GM18499 (cell line): Measurements from ENCODE around the gene CATSPER3.
A peak's percentile ranks its signal among the peaks of the same experiment; 100 is the strongest.

Experiments used
- ATAC-seq: cut with Tn5 transposase; IDR thresholded peaks from one replicate; pipeline ENCODE4 v1.9.1; 2021; ENCODE audit warnings: moderate number of reproducible peaks; ENCODE audit not compliant: insufficient read depth, unreplicated experiment

The CATSPER3 gene

DNA sequence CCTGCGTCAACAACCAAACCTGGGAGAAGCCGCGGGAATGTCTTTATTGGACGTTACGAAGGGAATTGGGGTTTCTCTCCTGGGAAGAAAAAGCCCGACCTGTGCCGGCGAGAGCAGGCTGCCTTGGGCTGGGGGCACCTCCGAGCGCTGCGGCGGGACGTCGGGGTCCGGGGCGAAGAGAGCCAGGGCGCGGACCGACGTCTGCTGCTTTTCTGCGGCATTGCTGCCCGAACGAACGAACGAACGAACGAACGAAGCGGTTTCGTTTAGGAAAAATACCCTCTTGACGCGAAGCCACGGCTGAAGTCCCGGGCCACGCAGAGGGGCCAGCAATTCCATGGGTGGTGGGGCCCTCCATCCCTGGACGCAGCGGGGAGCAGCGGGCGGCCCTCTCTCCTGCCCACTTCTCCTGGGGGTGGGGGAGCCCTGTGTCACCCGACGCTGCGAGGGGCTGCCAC lies 71.1 kb downstream of the CATSPER3 start:
- no peak for ATAC-seq

DNA sequence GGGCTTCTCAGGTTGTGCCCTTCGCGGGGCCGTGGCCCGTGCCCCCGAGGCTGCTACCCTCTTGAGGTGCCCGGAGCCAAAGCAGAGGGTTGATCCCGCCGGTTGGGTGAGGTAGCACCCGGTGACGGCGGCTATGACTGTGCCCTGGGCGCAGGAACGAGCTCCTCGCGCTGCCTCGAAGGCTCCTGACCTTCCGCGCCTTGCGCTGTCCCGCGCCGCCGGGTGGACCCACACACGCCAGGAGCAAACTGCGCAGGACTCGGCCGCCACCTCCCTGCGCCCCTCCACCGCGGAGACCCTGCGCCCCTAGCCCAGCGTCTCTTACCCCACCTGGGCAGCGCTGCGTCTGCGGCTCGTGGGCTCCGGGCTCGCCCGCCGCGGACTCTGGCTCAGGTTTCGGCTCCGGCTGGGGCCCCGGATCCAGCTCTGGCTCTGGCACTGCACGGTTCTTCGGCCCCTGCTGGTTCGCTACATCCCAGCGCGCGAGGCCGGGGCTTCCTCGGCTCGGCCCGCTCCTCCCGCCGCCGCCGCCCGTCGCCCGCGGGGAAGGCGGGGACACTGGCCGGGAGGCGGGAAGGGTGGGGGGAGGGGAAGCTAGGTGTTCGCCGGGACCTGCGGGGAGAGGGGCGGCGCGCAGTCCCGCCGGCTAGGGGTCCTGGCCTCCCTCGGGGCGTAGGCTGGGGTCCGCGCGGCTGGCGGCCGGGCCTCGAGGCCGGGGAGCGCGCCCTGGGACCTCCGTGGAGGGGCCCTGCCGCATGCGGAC lies 71.7 kb downstream of the CATSPER3 start:
- no peak for ATAC-seq

DNA sequence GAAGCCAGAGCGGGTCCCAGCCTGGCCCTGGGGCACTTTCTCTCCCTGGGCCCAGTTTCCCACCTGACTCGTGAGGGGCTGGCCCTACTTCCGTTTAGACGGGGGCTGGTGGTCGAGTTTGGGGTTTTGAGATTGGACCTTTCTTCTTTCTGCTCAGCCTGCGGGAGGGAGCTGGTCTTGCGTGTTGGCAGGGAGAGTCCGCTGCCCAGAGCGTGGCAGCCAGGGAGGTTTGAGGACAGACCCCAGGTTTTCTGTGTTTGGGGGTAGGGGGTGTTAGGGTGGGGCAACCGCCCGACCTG lies 72.3 kb downstream of the CATSPER3 start:
- ATAC-seq: no peak

DNA sequence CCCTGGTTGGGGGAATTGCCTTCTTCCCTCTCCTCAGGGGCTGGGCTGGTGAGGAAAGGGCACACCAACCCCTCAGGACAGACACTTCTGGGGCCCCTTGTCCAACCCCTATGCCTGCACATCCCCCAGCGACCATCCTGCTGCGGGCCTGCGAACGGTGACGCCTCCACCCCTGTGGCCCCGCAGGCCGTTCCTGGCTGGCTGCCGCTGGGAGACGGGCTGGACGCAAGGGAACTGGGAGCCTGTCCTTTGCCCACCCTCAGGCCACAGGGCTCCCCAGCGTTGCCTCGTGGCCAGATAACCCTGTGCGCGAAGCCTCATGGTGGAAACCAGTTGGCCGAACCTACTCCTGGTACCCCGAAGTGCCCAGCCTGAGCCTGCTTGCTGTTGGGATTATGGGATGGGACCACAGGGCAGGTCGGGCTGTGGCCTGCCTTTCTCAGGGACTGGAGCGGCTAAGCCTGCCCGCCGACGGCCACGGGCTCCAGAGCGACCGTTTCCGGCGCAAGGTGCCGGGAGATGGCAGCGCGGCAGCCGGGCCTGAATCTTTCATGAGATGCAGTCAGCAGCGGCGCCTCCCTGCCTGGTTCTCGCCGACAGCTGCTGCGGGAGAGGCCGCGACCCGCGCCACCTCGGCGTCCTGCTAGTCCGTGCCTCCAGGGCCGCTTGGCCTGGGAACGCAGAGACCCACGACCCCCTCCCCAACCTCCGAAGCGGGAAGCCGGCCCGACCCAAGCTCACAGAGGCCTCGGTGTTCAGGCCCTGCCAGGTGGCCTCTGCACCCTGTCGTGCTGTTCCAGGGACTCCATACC lies 72.8 kb downstream of the CATSPER3 start:
- ATAC-seq: no peak

DNA sequence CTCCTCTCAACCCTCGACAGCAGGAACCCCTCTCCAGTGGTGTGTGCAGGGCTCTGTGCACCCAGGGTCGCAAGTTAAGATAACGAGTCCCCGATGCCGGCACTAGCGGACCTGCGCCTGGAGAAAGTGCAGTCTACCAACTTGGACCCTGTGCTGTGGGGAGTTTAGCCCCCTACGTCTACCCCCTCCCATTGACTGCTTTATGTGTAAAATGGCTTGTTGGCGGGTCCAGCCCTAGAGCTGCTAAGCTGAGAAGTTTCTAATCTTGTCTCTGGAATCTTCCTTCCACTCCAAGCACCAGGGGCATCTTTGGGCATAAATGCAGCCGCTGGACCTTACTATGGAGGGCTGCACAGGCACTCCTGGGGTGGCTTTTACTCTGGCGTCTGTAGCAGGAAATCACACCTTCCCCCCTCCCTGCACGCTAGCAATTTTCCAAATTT lies 73.5 kb downstream of the CATSPER3 start:
- ATAC-seq: no peak

DNA sequence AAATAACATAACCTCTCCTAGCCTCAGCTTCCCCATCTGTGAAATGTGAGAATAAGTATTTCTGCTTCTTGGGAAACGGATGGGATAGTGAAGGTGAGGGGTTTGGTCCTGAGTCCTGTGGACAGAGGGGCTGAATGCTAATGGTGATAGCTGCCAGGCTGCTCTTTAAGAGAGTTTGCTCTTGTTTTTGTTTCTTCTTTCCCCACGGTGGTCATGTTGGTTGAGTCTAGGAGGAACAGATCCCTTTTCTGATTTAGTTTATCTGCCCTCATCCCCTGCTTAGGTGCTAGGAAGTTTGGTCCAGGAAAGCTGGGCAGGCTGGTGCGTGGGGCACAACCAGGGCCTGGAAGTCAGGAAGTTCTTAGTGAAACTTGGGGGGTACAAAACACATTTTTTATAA lies 74.0 kb downstream of the CATSPER3 start:
- no peak for ATAC-seq

DNA sequence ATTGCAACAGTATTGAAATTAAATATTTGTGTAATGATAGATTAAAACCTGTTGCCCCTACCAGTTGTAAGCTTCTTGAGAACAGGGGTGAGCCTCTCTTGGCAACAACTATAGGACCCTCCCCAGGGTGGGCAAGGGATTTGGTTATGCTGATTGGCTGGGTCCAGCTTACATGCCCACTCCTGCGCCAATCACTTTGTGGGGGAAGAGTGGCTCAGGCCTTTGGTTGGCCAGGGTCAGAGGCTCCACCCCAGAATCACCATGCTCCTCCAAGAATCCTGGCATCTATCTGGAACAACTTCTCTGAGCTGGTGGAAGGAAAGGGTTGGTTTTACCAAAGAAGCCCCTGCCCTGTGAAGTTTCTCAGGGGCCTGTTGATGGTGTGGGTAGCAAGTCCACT lies 74.9 kb downstream of the CATSPER3 start:
- ATAC-seq: no peak

DNA sequence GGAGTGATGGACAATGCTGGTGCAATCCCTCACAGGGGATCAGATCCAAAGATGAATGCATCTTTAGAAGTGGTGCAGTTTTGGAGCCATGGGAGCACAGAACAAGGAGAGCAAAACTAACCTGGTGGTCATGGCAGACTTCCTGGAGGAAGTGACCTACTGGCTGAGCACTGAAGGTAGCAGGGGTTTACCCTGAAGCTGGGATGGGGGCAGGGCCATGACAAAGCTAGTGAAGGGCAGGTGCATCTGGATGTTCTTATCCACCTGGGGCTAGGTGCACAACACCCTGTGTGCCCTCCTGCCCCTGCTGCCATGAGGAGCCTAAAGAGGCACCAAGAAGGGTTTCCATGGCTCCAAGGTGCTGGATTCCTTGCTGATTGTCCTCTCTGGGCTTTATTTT lies 77.8 kb downstream of the CATSPER3 start:
- no peak for ATAC-seq

DNA sequence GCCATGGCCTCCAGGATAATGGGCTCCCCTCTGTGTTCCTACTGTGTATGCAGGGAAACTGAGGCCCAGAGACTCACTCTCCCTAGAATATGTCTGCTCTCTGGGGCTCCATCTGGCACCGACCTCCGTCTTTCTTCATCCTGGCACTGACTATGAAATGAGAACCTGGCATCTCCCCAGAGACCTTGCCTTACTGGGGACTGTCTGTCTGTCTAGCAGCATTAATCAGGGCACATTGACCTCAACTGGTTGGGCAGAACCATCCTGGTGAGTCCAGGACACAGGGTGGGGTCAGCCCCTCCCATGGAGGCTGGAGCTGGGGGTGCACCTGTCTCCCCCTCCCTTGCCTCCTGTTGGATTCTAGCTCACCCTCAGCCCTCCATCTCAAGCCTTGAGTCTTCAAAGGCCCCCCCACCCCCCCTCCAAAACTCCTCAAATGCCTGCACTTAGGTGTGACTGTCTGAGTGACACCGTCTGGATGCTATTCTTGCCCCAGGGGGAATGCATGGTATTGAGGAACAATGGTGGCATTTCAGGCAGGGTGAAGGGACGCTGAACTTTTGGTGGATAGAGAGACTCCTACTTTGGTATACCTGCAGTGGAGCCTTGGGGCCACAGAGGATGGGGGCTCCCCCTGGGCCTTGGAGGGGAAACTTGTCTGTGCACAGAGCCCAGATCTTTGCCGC lies 79.1 kb downstream of the CATSPER3 start:
- no peak for ATAC-seq

DNA sequence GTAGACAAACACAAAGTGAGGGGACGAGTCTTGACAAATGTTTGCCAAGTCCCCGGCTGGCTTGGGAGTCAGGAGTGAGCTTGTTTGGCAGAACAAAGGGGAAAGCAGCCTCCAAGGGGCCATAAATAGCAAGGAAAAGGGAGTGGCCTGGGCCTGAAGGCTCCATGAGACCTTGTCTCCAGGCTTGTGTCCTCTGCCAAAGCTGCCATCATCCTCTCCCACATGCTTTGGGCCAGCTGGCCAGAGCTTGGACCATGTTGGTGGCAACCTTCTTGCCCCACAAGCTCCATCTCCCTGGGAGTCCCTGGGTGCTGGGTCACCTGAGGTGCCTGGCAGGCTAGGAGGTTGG lies 79.6 kb downstream of the CATSPER3 start:
- ATAC-seq: no peak

DNA sequence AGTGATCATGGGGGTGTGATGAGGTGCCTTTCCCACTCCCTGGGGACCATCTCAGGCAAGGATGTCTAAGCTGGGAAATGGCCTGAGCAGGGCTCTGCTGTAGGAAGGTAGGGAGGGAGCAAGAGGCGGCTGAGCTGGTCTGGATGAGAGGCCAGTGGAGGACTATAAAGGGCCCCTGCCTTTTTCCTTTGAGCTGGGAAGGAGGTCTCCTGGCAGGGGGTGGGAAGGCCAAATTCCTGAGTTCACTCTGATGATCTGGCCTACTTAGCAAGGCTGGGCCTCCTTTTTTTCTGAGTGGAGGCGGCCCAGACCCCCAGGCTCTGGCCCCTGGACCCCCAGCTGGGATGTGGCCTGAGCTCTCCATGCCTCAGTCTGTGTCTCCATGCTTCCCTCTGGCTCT lies 80.6 kb downstream of the CATSPER3 start:
- ATAC-seq: no peak

DNA sequence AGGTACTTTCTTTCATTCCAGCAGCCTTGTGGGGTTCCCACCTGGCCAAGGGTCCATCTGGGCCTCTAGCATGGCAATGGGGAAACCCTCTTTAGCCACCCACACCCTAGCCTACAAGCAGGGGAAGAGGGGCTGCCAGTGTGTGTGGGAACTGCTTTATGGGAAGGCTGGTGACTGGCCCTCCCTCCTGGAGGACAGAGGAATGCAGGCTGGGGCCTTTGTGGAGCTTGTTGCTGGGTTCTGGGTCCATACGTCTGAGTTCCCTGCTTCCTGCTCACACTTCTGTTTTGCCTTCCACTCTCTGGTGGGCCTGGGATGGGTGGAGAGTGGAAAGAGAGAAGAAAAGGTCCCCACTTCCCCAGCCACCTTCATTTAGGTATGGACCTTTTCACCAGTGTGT lies 81.2 kb downstream of the CATSPER3 start:
- no peak for ATAC-seq

DNA sequence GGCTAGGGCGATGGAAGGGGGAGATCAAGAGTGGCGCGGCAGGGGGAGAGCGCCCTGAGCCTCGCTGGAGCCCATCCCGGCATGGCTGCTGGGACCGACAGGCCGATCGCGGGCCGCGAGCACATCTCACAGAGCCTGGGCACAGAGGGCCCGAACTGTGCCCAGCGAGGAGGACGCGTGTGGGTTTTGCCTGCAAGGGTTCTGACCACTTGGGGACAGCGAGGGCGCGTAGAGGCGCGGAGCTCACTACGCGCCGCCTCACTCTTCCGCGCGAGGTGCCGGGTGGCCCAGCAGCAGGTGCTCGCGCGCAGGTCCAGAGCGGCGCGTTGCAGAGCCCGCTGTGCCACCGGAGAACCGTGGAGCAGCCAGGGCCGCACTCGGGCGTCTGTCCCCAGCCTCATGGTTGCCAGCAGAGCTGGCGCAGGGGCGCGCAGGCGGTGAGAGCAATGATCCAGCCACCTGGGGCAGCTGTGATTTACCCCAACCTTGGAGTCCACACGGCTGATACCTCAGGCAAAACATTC lies 82.6 kb downstream of the CATSPER3 start:
- ATAC-seq: no peak

DNA sequence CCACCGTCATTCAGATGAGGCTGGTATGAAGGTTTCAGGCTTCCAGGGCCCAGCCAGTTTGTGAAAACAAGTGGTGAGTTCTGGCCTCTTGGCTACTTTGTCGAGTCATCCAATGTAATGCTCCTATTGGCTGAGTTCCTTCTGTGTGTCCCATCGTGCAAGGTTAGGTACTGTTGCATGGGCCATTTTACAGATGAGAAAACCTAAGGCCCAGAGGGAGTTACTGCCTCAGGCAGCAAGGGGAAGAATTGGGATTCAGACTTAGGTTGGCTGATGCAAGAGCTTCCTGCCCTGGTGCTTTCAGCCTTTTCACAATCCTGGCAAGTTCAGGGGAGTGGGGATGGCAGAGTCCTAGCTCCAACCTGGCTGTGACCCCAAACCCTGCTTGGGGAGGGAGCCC lies 83.7 kb downstream of the CATSPER3 start:
- ATAC-seq: no peak

DNA sequence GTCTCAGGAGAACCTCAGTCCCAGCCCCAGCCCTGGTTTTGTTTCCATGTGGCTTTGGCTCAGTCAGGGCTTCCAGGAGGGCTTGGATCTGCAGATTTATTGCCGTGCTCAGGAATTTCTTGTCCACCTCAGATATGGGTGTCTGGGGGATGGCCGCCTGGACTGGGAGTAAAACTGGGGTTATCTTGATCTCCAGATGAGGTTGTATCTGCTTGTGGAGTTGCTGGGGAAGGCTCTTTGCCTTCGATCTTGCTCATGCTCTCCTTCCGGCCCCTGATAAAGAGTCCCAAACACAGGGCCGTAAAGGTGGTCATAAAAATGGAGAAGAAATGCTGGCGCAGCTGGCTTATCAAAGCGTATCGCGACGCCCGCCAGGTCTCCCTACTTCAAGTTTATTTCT lies 84.2 kb downstream of the CATSPER3 start:
- no peak for ATAC-seq

DNA sequence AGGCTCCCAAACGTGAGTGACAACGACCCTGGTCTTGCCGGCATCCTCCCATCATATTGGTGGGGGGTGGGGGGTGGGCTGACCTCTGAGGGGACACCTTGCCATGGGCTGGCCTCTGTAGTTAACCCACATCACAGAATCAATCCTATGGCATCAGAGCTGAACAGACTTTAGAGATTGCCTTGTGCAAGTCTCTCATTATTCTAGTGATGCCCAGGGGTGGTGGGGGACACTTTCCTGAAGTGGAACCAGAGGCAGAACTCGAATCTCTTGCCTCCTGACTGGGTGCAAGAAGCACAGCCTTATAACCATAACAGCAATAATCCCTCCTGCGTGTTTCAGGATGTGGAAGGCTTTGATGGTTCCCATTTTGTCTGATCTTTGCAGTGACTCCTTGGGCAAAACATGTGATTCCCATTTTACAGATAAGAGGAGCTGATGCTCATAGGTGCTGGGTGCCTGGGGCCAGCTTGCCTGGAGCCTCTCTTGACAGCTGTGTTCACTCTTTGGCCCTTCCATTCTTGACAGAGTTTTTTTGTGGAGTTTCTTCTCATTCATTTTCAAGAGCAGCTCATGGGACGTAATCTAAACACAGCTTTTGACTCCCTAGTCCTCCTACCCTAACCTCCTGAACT lies 84.9 kb downstream of the CATSPER3 start:
- no peak for ATAC-seq

DNA sequence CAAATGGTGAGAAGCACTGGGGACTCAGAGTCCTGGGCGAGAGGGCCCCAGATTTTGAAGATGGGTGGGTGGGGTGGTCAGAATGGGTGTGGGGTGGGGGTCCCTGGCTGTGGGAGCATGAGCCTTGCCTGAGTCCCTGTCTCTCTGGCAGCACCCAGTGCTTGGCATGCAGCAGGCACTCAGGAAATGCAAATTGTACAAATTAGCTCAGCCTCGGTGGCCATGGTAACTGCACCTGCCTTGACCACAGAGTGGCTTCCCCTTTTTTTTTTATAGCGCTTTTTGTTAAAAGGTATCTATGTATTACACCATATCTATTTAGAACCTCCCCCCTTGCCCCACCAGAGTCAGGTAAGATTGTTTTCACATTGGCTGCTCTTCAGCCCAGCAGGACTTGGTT lies 85.6 kb downstream of the CATSPER3 start:
- ATAC-seq: peak; percentile 80

DNA sequence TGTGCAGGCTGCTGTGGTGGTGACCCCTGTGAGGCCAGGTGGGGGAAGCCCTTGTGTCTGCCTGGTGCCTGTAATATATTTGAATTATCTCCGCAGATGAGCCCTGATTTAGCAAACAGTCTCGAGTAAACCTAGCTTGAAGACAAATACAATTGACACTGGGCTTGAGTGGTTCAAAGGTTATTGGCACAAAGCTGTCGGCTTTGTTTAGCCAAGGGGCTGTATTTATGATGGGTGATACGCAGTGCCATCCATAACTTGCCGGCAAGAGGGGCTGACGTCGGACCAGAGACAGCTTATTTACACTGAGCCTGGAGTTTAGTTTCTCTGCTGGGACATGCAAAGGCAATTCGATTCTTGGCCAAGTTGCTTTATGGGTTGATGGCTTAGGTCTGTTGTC lies 86.3 kb downstream of the CATSPER3 start:
- no peak for ATAC-seq

DNA sequence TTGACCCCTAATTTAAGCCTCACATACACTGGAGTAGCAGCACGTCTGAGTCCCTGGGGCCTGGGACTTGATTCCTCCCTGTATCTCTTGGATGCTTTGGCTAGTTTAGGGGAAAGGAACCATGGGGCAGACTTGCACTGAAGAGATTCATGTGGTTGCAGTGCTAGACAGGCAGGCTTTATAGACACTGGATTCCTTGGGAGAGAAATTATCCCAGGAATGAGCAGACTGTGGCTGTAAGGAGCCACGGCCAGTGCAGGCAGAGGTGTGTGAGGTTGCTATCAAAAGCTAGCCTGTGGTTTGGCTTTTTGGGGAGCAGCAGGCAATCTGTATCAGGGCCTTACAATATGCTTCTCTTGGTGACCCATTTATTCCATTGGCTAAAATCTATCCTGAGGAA lies 86.8 kb downstream of the CATSPER3 start:
- ATAC-seq: no peak

DNA sequence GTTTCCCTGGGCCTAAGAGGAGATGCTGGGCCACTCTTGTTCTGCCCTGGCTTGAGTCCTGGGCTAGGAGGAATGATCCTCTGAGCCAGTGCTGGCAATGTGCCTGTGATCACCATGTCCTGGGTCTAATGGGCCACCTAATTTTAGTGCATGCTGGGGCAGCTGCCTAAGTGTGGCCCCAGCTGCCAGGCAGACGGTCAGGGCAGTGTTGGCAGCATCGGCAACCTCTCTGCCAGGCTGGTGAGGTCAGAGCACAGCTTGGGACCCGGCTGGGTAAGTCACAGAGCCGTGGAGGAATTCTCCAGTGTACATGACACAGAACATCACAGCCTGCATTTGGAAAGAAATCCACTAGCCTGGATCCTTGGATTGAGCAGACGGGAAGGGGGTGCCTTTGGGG lies 87.7 kb downstream of the CATSPER3 start:
- ATAC-seq: no peak
